OCI-LY7 (cell line): ENCODE measurements around the gene LGALS9B. TPM values are rescaled to one million over a fixed set of nuclear protein-coding genes. Genes with fewer than 3 reads are reported as not detected.
"Not testable (repeated sequence)": the region's sequence is repeated elsewhere in the genome, so short reads cannot be mapped to it uniquely, and the experiment has no call there.

Experiments
- BruUV-seq: library from RNA; stranded (reverse); fragments of 400-500 nt; replicated peaks from 2 replicates; lab custom pipeline; 2021; lab: Mats Ljungman, UMichigan
- CTCF ChIA-PET: fragments of 300-600 bp; sonication (Branson Sonifier 250); formaldehyde crosslinking; loops from one replicate; lab custom pipeline; 2022; ENCODE audit warnings: antibody characterized with exemption; ENCODE audit not compliant: unreplicated experiment; lab: Charles Lee
- POLR2A ChIA-PET: fragments of 300-600 bp; sonication (Branson Sonifier 250); formaldehyde crosslinking; loops from one replicate; lab custom pipeline; 2022; ENCODE audit warnings: antibody characterized with exemption; lab: Charles Lee
- DNase-seq: peaks from one replicate; pipeline ENCODE4 v3.0.0-alpha.2; 2015; ENCODE audit warnings: low spot score
- H2AFZ ChIP-seq: fragments of 200-600 bp; sonication (generic), shearing (Covaris generic); 2 replicates; pipeline ENCODE4 v1.6.1; 2014; ENCODE audit warnings: mild to moderate bottlenecking, antibody characterized with exemption, low read length, moderate library complexity
- H3K27ac ChIP-seq: fragments of 200-600 bp; sonication (generic); 2 replicates; pipeline ENCODE4 v1.5.1; 2014; ENCODE audit warnings: mixed run types, low read depth, mild to moderate bottlenecking, moderate library complexity, low read length, inconsistent platforms; ENCODE audit not compliant: poor library complexity, severe bottlenecking
- H3K36me3 ChIP-seq: fragments of 200-600 bp; sonication (generic); 2 replicates; pipeline ENCODE4 v1.6.1; 2014; ENCODE audit warnings: mild to moderate bottlenecking, antibody characterized with exemption, low read length, moderate library complexity, mixed read lengths; ENCODE audit not compliant: insufficient read depth
- H3K4me1 ChIP-seq: fragments of 200-600 bp; sonication (generic); 2 replicates; pipeline ENCODE4 v1.5.1; 2014; ENCODE audit warnings: mild to moderate bottlenecking, low read length; ENCODE audit not compliant: insufficient read depth, poor library complexity, severe bottlenecking
- H3K4me2 ChIP-seq: fragments of 200-600 bp; sonication (generic); 2 replicates; pipeline ENCODE4 v1.6.1; 2014; ENCODE audit warnings: mild to moderate bottlenecking, low read length
- H3K4me3 ChIP-seq: fragments of 200-600 bp; sonication (generic); 2 replicates; pipeline ENCODE4 v1.5.1; 2014; ENCODE audit warnings: mild to moderate bottlenecking, low read depth, low read length; ENCODE audit not compliant: poor library complexity, severe bottlenecking
- H3K79me2 ChIP-seq: fragments of 200-600 bp; sonication (generic); 2 replicates; pipeline ENCODE4 v1.6.1; 2016; ENCODE audit warnings: low read depth, mild to moderate bottlenecking, low read length, moderate library complexity, mixed read lengths; ENCODE audit not compliant: insufficient read depth
- H3K9me2 ChIP-seq: fragments of 200-600 bp; sonication (generic); 2 replicates; pipeline ENCODE4 v1.6.1; 2016; ENCODE audit warnings: mild to moderate bottlenecking, low read length, mixed read lengths; ENCODE audit not compliant: insufficient read depth
- H3K9me3 ChIP-seq: fragments of 200-600 bp; sonication (generic); 2 replicates; pipeline ENCODE4 v1.6.1; 2014; ENCODE audit warnings: mild to moderate bottlenecking, mixed run types, low read length, mixed read lengths
- H4K20me1 ChIP-seq: fragments of 200-600 bp; sonication (generic); 2 replicates; pipeline ENCODE4 v1.6.1; 2014; ENCODE audit warnings: mild to moderate bottlenecking, antibody characterized with exemption, low read length, moderate library complexity, mixed read lengths; ENCODE audit not compliant: insufficient read depth
- intact Hi-C: fragments of 100-400 bp; cut with micrococcal nuclease; formaldehyde crosslinking; loops from one replicate; pipeline ENCODE4 v1.10.0; 2022; ENCODE audit not compliant: unreplicated experiment
- total RNA-seq, 2 experiments: library from RNA; depleted of rRNA in 1 of 2; stranded (reverse); fragments of >200 nt in 1 of 2; shearing (Covaris generic) in 1 of 2; gene quantifications; 2 replicates each; pipeline ENCODE4 v1.2.3, GENCODE V29; 2014 to 2022
- TF ChIP-seq, protein P1 (sequence below): fragments of 200-600 bp; sonication (generic); conservative IDR thresholded peaks from 2 replicates; pipeline ENCODE4 v1.5.1; 2014; ENCODE audit warnings: mild to moderate bottlenecking, antibody characterized with exemption, low read length, moderate library complexity, mixed read lengths

The LGALS9B gene
- total RNA-seq, 2 experiments from 2014 or later = not detected

DNA sequence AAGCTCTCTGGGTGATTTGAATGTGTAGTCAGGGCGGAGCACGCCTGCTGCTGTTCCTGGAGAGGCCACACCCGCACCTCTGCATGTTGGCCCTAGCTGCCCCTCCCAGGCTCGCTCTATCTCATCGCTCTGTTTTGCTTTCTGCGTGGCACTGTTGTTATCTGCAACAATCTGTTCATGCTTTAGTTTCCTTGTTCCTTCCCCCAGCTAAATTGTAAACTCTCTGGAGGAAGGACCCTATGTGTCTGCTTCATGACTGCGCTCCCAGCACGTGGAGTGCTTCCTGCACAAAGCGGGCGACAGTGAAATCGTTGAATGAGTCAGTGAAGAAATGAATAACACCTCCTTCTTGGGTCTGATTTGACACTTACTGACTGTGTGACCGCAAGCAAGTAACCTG, 16.5 kb downstream of the LGALS9B start:
- POLR2A ChIA-PET, H3K4me1 ChIP-seq, CTCF ChIA-PET, H3K79me2 ChIP-seq, H3K9me2 ChIP-seq, H3K27ac ChIP-seq, H2AFZ ChIP-seq, DNase-seq, BruUV-seq, H3K36me3 ChIP-seq, H3K4me2 ChIP-seq, H4K20me1 ChIP-seq, H3K9me3 ChIP-seq, H3K4me3 ChIP-seq, intact Hi-C loops: not testable (repeated sequence)

GRCh38 chr17:20447534-20448321, 19.6 kb downstream of the LGALS9B start:
- CTCF ChIA-PET, POLR2A ChIA-PET, H2AFZ ChIP-seq, H3K79me2 ChIP-seq, H4K20me1 ChIP-seq, H3K9me2 ChIP-seq, H3K4me2 ChIP-seq, H3K4me1 ChIP-seq, BruUV-seq, H3K4me3 ChIP-seq, H3K36me3 ChIP-seq, intact Hi-C loops, DNase-seq, H3K9me3 ChIP-seq, H3K27ac ChIP-seq: not testable (repeated sequence)

DNA sequence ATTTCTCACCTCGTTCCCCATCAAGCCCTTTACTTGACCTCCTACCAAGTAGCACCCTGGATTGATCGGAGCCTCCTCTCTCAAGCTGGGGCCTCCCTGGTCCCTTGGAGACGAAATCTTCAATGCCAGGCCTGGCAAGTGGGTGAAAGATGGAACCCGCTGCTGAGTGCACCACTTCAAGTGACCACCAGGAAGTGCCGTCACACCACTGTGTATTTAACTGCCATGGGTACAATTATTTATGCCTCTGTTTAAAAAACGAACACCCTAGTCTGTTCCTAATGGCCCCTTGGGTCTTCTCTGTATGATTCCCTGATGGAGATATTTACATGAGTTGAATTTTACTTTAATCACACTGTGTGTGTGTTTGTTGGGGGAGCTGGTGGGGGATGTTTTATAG, 20.4 kb downstream of the LGALS9B start:
- H4K20me1 ChIP-seq, H3K4me2 ChIP-seq, H3K4me3 ChIP-seq, intact Hi-C loops, H3K9me2 ChIP-seq, H3K27ac ChIP-seq, DNase-seq, H2AFZ ChIP-seq, BruUV-seq, H3K9me3 ChIP-seq, CTCF ChIA-PET, POLR2A ChIA-PET, H3K36me3 ChIP-seq, H3K4me1 ChIP-seq, H3K79me2 ChIP-seq: not testable (repeated sequence)
- TF ChIP-seq, protein P1, sequence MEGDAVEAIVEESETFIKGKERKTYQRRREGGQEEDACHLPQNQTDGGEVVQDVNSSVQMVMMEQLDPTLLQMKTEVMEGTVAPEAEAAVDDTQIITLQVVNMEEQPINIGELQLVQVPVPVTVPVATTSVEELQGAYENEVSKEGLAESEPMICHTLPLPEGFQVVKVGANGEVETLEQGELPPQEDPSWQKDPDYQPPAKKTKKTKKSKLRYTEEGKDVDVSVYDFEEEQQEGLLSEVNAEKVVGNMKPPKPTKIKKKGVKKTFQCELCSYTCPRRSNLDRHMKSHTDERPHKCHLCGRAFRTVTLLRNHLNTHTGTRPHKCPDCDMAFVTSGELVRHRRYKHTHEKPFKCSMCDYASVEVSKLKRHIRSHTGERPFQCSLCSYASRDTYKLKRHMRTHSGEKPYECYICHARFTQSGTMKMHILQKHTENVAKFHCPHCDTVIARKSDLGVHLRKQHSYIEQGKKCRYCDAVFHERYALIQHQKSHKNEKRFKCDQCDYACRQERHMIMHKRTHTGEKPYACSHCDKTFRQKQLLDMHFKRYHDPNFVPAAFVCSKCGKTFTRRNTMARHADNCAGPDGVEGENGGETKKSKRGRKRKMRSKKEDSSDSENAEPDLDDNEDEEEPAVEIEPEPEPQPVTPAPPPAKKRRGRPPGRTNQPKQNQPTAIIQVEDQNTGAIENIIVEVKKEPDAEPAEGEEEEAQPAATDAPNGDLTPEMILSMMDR = peak; percentile 38

- H3K4me2 ChIP-seq, H4K20me1 ChIP-seq, DNase-seq, H3K4me3 ChIP-seq, H3K9me2 ChIP-seq, H2AFZ ChIP-seq, H3K36me3 ChIP-seq, H3K9me3 ChIP-seq, H3K79me2 ChIP-seq, POLR2A ChIA-PET, CTCF ChIA-PET, BruUV-seq, H3K4me1 ChIP-seq, H3K27ac ChIP-seq, intact Hi-C loops: not testable (repeated sequence)
These were observed 22.6 kb downstream of the LGALS9B start for GRCh38 chr17:20444581-20445236.

- H3K4me3 ChIP-seq, H3K4me1 ChIP-seq, POLR2A ChIA-PET, CTCF ChIA-PET, intact Hi-C loops, H3K4me2 ChIP-seq, H3K36me3 ChIP-seq, H3K9me2 ChIP-seq, H2AFZ ChIP-seq, BruUV-seq, H4K20me1 ChIP-seq, H3K9me3 ChIP-seq, H3K27ac ChIP-seq, DNase-seq, H3K79me2 ChIP-seq: not testable (repeated sequence)
These were observed 23.2 kb downstream of the LGALS9B start for GRCh38 chr17:20444173-20444572.

- H3K79me2 ChIP-seq, H3K9me2 ChIP-seq, H4K20me1 ChIP-seq, H3K4me1 ChIP-seq, DNase-seq, H3K4me2 ChIP-seq, H3K36me3 ChIP-seq, H2AFZ ChIP-seq, H3K9me3 ChIP-seq, POLR2A ChIA-PET, H3K27ac ChIP-seq, intact Hi-C loops, CTCF ChIA-PET, H3K4me3 ChIP-seq, BruUV-seq: not testable (repeated sequence)
These were observed 23.7 kb downstream of the LGALS9B start for GRCh38 chr17:20443632-20444031.
